Stimulated activated CD4-positive, alpha-beta T cell treated with anti-CD3 and anti-CD28 coated beads, TNF-alpha, amount 100 ng/mL, for 48 hours (primary cell): Measurements from ENCODE around the gene NTSR2.

Experiments used
- DNase-seq, 3 donors: peaks; one replicate each; pipeline ENCODE4 v3.0.0-alpha.2; 2020; ENCODE audit warnings: low read depth in 3 of 3

Gene NTSR2, protein sequence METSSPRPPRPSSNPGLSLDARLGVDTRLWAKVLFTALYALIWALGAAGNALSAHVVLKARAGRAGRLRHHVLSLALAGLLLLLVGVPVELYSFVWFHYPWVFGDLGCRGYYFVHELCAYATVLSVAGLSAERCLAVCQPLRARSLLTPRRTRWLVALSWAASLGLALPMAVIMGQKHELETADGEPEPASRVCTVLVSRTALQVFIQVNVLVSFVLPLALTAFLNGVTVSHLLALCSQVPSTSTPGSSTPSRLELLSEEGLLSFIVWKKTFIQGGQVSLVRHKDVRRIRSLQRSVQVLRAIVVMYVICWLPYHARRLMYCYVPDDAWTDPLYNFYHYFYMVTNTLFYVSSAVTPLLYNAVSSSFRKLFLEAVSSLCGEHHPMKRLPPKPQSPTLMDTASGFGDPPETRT

DNA sequence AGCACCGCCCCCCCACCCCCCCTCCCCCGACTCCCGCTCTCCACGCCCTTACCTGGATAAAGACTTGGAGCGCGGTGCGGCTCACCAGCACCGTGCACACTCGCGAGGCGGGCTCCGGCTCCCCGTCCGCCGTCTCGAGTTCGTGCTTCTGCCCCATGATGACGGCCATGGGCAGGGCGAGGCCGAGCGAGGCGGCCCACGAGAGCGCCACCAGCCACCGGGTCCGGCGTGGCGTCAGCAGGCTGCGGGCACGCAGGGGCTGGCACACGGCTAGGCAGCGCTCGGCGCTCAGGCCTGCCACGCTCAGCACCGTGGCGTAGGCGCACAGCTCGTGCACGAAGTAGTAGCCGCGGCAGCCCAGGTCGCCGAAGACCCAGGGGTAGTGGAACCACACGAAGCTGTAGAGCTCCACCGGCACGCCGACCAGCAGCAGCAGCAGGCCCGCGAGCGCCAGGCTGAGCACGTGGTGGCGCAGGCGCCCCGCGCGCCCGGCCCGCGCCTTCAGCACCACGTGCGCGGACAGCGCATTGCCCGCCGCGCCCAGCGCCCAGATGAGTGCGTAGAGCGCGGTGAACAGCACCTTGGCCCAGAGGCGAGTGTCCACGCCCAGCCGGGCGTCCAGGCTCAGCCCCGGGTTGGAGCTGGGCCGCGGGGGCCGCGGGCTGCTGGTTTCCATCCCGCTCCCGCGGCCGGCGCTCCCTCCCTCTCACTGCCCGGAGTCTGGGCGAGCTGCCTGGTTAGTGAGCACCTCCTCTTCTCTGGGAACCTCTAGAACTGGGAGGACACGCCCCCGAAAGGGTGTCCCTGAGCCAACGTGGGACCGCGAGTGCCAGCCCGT is at the start of gene NTSR2:
NTSR2 (minus strand) TSS at position 742 of the 838 bp plus-strand sequence; CDS start at position 676, 66 bp downstream.
- peak in 2 of 3 donors; percentile 12 to 27 for DNase-seq

DNA sequence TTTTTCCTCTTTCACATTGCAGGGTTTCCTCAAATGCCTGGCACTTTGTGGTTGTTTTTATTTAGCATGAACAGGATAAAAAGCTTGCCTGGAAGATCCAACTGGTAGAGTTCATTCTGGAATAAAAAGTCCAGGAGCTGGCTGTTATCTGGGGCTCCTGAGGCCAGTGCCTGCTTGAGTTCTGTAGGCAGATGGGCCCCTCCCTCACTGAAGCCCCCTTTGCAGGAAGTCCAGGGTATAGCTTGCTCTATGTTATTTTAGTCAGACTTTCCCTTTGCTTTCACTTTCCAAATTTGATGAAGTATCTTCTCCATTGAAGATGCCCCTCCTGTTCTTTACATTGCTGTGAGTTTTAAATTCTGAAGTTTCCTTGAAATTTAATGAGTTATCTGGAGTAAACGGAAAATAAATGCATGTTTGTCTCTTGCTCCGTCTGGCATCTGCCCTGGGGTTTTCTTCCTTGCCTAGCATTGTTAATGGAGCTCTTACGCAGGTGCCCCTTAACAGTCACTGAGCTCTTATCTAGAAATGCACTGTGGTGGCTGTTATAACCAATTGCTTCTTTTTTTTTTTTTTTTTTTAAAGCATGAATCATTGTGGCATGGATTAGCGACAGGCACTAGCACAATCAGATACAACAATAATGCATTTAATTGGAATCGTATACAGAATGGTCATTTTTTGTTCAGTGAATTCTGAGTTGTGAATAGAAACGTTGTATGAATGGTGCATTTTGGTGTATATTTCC is 49.4 kb upstream of the NTSR2 start:
- no peak for DNase-seq

DNA sequence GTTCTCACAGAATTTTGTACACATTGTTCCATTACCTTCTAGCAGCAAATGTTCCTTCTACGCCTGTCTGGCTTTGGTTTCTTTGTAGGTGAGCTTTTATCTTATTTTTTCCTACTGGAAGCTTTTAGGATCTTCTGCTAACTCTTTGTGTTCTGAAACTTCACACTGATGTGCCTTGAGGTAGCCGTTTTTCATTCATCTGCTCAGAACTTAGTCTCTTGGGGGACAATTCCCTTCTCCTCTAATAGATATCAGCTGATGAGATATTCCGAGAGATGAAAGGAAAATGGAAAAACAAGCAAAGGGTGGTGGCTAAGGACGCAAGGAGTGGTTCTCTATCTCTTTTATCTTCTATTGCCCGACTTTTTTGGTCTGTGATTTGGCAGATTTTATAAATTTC is 48.6 kb upstream of the NTSR2 start:
- DNase-seq = no peak

DNA sequence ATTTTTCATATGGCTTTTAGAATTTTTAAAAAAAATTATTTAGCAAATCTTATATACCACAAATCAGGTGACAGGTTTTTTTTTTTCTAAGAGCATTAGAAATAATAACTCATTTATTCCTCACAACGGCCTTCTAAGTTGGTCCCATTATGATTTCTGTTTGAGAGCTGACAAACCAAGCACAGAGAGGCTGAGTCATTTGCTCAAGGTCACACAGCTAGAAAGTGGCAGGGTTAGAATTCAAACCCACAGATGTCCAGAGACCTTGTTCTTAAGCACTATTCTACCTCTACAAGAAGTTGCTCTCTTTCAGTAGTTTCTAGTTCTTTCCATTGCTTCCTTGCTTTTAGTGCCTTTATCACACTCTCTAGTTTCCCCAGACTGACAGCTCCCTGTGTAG is 47.6 kb upstream of the NTSR2 start:
- no peak for DNase-seq

DNA sequence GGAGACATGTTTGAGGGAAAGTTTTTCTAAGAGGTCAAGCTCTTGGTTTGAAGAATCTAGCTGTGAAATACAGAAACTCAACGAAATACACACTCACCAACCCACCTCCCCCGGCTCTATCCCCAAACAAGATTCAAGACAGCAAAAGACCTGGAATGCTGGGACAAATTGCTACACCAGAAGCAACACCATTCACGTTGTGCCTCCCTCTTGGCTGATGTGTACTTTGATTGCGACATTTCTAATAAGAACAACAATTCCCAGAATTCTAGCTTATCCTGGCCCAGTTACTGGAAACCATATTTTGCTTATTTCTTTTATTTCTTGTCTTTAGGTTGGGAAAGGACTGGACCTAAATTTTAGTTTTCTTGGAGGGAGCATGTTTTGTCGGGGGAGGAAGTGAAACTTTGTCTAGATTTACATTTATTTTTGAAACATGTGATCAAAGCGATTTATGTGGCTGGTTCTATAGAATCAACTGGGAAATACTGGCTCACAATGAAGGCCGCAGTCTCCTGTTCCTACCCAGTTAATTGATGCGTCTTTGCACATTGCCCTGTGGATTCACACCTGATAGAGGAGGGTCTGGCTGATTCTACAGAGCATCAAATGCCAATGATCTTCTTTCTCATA is 46.8 kb upstream of the NTSR2 start:
- no peak for DNase-seq

DNA sequence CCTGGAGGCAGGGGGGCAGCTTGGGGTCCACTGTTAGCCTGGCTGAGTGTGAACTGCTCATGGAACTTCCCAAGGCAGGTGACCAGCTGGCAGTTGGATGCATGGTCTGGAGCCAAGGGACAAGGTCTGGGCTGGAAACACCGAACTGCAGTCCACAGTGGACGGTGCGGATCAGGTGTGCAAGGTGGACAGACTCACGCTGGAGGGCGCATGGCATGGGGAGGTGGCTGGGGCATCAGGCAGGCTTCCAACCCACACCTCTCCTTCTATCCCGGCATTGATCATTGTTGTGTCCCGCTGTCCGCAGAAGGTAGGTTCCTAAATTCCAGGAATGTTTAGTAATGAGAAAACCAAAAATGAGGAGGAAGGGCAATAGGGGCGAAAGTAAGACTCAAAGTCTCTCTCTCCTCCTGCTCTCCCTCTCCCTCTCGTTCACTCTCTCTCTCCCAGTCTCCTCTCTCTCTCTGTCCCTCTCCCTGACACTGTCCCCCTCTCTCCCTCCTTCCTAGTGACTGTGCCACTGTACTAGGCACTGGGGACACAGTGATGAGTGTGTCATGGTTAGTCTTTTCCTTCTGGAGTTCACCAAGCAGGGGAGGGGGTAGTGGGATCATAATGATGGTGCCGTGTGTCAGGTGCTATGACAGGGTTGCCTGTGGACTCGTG is 46.1 kb upstream of the NTSR2 start:
- DNase-seq = no peak

DNA sequence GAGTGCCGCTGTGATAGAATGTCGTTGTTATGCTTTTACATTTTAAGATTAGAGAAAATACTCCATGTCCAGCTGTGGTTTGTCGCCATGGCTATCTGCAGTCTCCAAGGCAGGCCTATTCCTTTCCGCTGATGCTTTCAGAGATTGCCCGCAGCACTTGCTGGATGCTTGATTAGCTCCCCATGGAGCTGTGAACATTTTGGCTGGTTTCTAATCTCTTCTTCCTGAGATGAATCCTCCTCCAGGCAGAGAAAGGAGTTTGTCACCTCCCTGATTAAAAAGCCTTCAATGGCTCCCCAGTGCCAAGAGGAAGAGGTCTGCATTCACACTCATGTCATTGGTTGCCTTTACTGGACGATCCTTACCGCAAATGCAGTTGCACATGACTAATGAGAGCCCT is 43.8 kb upstream of the NTSR2 start:
- no peak for DNase-seq

DNA sequence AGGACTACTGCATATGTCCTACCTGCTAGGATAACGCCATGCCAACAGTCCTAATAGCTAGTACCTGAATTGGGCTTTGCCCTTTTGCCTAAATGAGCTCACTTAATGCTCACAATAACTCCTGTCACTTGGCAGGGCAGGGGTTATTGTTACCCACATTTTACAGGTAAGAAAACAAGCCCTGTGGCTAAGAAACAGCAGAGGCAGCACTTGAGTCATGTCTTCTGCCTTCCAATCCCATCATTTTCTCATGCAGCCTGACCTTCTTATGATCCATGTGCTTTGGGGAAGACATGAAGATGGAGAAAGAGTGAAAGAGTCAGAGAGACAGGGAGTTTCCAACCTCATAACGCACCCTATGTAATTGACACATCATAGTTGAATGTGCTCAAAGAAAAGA is 42.9 kb upstream of the NTSR2 start:
- DNase-seq = no peak

DNA sequence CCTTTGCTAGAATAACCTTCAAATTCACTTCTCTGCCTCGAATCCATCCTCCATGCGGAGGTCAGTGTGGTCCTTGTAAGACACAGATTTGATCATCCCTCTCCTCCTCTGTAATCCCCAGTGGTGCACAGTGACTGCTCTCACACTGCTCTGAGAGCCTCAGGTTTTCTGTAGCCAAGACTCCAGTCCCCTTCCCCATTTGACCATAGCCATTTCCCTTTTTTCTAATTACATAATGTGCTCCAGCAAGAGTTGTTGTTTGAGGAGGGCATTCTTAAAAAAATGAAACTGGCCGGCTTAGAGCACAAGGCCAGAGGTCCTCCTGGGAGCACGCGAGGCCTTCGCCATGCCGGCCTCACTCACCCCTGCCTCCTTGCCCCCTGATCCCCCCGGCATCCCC is 41.8 kb upstream of the NTSR2 start:
- DNase-seq = no peak

DNA sequence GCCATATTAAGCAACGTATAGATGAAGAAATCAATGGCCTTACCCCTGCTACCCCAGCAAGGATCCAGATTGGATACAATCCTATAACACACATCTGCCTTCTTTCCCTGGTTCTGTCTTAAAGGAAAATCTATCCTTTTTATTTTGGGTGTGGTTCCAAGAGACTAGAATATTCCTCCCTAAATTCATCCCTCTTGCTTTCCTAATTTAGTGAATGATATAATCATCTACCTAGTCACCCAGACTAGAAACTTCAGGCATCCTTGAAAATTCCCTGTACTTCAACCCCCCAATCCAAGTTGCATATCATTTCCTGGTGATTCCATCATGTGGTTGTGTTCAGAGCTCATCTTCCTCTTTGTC is 41.3 kb upstream of the NTSR2 start:
- no peak for DNase-seq

DNA sequence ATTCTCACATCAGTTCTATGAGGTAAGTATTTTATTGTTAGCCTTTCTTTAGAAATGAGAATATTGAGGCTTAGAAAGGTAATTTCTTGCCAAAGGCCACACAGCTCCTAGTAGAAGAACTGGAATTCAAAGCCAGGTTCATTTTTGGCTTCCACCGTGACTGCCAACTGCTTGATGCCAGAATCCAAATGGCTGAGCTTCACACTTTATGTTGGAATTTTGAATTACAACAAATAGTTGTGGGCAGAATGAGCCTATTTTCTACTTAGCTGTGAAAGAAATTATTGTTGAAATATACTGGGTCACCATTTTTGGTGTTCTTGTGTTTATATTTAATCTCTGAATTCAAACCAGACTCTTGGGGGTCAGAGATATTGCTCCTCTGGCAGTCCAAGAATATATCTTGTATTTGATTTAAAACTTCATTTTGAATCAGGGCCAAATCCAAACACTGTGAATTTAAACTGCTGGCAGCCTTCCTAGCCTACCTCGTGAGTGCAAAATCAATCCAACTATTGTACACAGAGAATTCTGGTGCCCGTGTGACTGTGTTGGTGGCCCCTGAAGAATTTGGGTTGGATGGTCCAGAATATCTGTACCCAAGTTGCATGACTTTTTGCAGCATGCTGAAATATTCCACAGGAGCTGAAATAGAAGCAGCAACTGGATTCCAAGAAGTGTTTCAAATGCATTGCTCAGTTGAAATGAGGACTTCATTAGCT is 40.8 kb upstream of the NTSR2 start:
- DNase-seq = no peak

DNA sequence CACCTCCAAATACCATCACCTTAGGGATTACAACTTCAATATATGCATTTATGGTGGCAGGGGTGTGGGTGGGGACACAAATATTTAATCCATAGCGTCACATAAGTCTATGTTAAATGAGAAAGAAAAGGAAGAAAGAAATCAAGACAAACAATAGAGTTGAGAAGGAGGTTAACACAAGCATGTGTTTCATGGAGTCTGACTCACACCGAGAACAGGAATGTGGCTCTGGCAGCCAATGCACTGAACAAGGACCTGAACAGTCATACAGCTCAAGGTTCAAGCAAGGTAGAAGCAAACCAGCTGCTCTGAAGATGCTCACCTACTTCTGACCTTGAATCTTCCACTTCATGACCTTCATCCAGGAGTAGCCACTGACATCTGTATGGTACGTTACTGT is 40.2 kb upstream of the NTSR2 start:
- no peak for DNase-seq

DNA sequence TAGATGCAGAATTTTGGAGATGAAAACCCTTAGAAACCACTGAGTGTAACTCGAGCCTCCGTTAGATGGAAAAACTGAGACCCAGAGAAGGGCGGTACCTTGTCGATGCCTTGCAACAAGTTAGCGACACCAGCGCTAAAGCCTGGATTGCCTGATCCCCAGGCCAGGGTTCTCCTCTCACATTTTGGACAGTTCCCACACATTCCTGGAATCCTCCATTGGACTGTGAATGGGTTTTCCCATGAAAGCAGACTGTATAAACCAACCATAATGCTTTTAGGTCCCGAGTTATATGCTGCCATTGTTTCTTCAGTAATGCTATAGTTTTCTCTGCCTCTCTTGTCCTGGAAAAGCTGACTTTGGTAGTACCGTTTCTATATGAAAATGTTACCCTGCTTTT is 39.3 kb upstream of the NTSR2 start:
- no peak for DNase-seq

DNA sequence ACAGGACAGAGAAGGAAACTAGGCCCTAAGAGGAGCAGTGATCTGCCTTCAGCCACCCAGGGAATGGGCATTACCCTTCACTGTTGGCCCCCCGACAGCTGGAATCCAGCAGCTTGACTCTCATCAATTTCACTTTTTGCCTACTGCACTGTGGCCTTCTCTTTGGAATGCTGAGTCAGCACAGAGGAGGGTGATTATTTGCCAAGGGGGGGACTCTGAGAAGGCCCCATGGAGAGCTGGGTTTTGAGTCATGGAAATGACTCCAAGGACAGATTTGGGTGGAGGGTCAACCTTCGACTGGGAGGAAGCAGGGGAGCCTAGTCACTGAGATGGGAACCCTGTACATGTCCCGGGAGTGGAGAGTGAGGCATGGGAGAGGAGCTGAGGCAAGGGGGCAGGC is 38.1 kb upstream of the NTSR2 start:
- no peak for DNase-seq

DNA sequence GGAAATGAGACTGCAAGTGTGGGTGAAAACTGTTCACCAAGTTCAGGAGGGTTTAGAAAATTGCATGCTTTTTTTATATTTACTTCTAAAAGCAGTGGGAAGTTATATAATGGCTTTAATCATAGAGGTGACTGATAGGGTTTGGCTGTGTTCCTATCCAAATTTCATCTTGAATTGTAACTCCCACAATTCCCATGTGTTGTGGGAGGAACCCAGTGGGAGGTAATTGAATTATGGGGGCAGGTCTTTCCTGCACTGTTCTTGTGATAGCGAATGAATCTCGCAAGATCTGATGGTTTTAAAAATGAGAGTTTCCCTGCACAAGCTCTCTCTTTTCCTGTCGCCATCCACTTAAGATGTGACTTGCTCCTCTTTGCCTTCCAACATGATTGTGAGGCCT is 35.7 kb upstream of the NTSR2 start:
- no peak for DNase-seq

DNA sequence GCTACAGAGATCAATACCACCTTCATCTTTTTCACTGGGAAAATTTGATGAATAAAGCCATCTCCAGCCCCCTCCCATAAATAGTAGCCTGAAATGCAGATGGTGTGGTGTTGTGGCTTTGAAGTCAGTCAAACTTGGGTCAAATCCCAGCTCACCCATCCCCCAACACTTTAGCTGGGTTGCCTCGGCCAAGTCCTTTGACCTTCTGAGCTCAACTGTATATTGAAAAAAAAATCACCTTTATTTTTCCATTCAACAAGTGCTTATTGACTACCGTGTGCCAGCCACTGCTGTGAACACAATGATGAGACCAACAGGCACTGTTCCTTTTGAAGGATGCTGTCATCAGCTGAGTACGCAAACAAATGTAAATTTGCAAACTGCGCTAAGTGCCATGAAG is 35.1 kb upstream of the NTSR2 start:
- no peak for DNase-seq

DNA sequence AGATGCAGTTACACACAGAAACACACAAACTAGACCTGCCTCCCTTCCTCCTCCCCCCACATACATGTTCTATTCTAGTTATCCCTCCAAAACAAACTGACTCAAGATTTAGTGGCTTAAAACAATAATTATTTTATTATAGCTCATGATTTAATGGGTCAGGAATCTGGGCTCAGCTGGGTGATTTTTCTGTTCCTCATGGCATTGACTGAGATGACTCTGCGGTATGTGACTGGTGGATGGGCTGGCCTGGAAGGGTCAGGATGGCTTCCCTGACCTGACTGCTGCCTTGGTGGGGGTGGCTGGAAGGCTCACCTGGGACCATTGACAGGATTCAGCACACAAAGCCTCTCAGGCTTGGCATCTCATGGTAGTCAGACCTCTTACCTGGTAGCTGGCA is 33.7 kb upstream of the NTSR2 start:
- DNase-seq = no peak

DNA sequence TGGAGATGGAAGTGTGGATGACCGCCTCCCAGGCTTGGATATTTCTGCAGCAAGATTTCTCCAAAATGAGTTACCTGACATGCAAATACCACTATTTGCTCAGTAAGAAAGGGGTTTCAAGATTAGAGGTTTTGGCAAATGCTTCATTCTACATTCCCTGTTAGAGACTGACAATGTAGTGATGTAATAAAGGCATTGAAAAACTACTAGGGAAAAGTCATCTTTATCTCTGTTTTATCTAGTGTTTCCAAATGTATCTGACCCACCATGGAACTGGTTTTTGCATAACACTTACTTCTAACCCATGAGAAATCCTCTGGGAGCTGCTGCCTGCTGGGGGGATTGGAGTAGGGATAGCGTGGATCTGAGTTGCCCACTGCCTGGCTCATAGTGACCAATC is 33.0 kb upstream of the NTSR2 start:
- DNase-seq = no peak

DNA sequence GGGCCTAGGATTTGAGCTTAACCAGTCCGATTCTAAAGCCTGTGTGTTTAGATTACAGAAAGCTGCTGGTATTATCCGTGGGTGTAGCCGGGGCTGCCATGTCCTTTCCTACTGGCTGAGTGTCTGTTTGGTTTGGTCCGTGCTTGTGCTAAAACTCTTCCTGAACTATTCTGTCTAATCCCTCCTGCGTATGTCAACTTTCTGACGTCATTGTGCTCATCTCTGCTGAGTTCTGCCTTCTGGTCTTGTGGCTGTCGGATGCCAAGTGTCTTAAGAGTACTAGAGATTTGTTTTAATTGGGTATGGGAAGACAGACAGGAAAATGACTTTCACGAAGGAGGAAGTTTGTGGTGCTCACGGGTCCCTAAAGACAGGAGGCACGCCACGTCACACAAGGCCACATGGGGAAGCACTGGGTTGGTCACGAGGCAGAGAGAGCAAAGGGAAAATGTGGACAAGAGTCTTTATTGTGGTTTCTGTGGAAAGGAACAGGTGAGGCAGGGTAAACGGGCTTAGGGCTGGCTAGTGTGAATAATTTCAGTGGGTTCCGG is 31.8 kb upstream of the NTSR2 start:
- DNase-seq = no peak

DNA sequence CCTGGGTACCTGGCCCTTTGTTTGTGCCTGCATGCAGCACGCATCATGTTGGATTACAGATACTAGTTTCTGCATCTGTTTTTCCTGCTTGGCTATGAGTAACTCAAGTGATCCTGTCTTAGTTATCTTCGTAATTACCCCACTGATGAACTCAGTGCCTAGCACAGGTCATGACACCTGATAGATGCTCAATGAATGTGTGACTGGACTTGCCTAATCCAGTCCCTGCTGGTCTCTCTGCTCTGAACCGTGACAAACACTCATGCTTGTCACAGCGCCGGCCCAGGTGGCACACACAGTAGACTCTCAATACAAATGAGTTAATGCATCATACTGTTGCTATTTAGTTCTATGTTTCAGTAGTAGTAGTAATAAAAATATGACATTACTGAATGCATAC is 31.2 kb upstream of the NTSR2 start:
- no peak for DNase-seq
